Measurements from ENCODE around the gene SH2D6. TPM values are rescaled to one million over a fixed set of nuclear protein-coding genes. Genes with fewer than 3 reads are reported as not detected.

The SH2D6 gene
- total and polyA plus RNA-seq, 9 of the 15 experiments (the other 6 are each of a cell fraction or from before 2014, with no cell fraction given) = 0.07 to 0.76 (median 0.33) TPM; not detected in 2

- no peak for TF ChIP-seq TFAM (CRISPR knock-in tag; conservative IDR thresholded peaks at IDR 0.05)
- no peak for TF ChIP-seq POLR2AphosphoS2 (IDR thresholded peaks at IDR 0.05; ENCODE audit: low read length)
- no peak for TF ChIP-seq EHMT2 (IDR thresholded peaks at IDR 0.05)
- TF ChIP-seq, protein P1, sequence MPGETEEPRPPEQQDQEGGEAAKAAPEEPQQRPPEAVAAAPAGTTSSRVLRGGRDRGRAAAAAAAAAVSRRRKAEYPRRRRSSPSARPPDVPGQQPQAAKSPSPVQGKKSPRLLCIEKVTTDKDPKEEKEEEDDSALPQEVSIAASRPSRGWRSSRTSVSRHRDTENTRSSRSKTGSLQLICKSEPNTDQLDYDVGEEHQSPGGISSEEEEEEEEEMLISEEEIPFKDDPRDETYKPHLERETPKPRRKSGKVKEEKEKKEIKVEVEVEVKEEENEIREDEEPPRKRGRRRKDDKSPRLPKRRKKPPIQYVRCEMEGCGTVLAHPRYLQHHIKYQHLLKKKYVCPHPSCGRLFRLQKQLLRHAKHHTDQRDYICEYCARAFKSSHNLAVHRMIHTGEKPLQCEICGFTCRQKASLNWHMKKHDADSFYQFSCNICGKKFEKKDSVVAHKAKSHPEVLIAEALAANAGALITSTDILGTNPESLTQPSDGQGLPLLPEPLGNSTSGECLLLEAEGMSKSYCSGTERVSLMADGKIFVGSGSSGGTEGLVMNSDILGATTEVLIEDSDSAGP (CRISPR knock-in tag; IDR thresholded peaks at IDR 0.05) = 0 out of 2 replicates have a peak, but pooled peaks have one; percentile 5
- TF ChIP-seq ZNF830 (CRISPR knock-in tag; IDR thresholded peaks at IDR 0.05) = 0 out of 2 replicates have a peak, but pooled peaks have one; percentile 41
- no peak for TF ChIP-seq RUNX1 (IDR thresholded peaks at IDR 0.05; ENCODE audit: low read depth)
- TF ChIP-seq ELF2 (CRISPR knock-in tag; IDR thresholded peaks at IDR 0.05) = peak; percentile 39; the same call in 1 of the 2 replicates
- TF ChIP-seq, protein P2, sequence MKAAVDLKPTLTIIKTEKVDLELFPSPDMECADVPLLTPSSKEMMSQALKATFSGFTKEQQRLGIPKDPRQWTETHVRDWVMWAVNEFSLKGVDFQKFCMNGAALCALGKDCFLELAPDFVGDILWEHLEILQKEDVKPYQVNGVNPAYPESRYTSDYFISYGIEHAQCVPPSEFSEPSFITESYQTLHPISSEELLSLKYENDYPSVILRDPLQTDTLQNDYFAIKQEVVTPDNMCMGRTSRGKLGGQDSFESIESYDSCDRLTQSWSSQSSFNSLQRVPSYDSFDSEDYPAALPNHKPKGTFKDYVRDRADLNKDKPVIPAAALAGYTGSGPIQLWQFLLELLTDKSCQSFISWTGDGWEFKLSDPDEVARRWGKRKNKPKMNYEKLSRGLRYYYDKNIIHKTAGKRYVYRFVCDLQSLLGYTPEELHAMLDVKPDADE (conservative IDR thresholded peaks at IDR 0.05; ENCODE audit: control insufficient read depth, low read depth, low read length) = peak; percentile 95
- no peak for TF ChIP-seq FOXJ3 (CRISPR knock-in tag; IDR thresholded peaks at IDR 0.05)
- no peak for TF ChIP-seq ZNF785 (CRISPR knock-in tag; IDR thresholded peaks at IDR 0.05)
- TF ChIP-seq ZNF778 (CRISPR knock-in tag; IDR thresholded peaks at IDR 0.05) = no peak
- no peak for TF ChIP-seq SP2 (IDR thresholded peaks at IDR 0.05; ENCODE audit: extremely low read depth, low read depth, low read length, poor library complexity, severe bottlenecking)
- no peak for TF ChIP-seq ZNF23 (CRISPR knock-in tag; IDR thresholded peaks at IDR 0.05)
- TF ChIP-seq CBFA2T3 (IDR thresholded peaks at IDR 0.05) = no peak; the same call in 1 of the 2 replicates
- TF ChIP-seq JUN (IDR thresholded peaks at IDR 0.05; ENCODE audit: borderline replicate concordance, low read depth, low read length) = peak; percentile 8; the same call in 1 of the 2 replicates
- TF ChIP-seq JUN (CRISPR knock-in tag; IDR thresholded peaks at IDR 0.05; ENCODE audit: borderline replicate concordance) = peak; percentile 76; the same call in 1 of the 2 replicates
- TF ChIP-seq, protein P3, sequence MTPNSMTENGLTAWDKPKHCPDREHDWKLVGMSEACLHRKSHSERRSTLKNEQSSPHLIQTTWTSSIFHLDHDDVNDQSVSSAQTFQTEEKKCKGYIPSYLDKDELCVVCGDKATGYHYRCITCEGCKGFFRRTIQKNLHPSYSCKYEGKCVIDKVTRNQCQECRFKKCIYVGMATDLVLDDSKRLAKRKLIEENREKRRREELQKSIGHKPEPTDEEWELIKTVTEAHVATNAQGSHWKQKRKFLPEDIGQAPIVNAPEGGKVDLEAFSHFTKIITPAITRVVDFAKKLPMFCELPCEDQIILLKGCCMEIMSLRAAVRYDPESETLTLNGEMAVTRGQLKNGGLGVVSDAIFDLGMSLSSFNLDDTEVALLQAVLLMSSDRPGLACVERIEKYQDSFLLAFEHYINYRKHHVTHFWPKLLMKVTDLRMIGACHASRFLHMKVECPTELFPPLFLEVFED (CRISPR knock-in tag; conservative IDR thresholded peaks at IDR 0.05) = 0 out of 2 replicates have a peak, but pooled peaks have one; percentile 28
- TF ChIP-seq MTA3 (IDR thresholded peaks at IDR 0.05; ENCODE audit: borderline replicate concordance) = peak; percentile 61
- TF ChIP-seq, protein P4, sequence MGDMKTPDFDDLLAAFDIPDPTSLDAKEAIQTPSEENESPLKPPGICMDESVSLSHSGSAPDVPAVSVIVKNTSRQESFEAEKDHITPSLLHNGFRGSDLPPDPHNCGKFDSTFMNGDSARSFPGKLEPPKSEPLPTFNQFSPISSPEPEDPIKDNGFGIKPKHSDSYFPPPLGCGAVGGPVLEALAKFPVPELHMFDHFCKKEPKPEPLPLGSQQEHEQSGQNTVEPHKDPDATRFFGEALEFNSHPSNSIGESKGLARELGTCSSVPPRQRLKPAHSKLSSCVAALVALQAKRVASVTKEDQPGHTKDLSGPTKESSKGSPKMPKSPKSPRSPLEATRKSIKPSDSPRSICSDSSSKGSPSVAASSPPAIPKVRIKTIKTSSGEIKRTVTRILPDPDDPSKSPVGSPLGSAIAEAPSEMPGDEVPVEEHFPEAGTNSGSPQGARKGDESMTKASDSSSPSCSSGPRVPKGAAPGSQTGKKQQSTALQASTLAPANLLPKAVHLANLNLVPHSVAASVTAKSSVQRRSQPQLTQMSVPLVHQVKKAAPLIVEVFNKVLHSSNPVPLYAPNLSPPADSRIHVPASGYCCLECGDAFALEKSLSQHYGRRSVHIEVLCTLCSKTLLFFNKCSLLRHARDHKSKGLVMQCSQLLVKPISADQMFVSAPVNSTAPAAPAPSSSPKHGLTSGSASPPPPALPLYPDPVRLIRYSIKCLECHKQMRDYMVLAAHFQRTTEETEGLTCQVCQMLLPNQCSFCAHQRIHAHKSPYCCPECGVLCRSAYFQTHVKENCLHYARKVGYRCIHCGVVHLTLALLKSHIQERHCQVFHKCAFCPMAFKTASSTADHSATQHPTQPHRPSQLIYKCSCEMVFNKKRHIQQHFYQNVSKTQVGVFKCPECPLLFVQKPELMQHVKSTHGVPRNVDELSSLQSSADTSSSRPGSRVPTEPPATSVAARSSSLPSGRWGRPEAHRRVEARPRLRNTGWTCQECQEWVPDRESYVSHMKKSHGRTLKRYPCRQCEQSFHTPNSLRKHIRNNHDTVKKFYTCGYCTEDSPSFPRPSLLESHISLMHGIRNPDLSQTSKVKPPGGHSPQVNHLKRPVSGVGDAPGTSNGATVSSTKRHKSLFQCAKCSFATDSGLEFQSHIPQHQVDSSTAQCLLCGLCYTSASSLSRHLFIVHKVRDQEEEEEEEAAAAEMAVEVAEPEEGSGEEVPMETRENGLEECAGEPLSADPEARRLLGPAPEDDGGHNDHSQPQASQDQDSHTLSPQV (IDR thresholded peaks at IDR 0.05) = peak; percentile 97
Measured at GRCh38 chr2:85418132-85419008, at the start of gene SH2D6 (continued).

Measured in K562 (cell line).